Measurements from ENCODE around the gene FUT1.

GRCh38 chr19:48751845-48752495, 471 bp downstream of the FUT1 start:
- TF ChIP-seq CTCF (IDR thresholded peaks at IDR 0.05; ENCODE audit: low read length) (no peak), EZH2phosphoT487 (IDR thresholded peaks at IDR 0.05; ENCODE audit: low read length) (no peak)
